DMS79 treated with DMSO at 0.1 percent for 48 hours (cell line): ENCODE measurements around the gene NSD1.

Experiments
- DNase-seq: peaks from one replicate; lab custom pipeline; 2025; lab: John Stamatoyannopoulos, UW

NSD1 gene

DNA sequence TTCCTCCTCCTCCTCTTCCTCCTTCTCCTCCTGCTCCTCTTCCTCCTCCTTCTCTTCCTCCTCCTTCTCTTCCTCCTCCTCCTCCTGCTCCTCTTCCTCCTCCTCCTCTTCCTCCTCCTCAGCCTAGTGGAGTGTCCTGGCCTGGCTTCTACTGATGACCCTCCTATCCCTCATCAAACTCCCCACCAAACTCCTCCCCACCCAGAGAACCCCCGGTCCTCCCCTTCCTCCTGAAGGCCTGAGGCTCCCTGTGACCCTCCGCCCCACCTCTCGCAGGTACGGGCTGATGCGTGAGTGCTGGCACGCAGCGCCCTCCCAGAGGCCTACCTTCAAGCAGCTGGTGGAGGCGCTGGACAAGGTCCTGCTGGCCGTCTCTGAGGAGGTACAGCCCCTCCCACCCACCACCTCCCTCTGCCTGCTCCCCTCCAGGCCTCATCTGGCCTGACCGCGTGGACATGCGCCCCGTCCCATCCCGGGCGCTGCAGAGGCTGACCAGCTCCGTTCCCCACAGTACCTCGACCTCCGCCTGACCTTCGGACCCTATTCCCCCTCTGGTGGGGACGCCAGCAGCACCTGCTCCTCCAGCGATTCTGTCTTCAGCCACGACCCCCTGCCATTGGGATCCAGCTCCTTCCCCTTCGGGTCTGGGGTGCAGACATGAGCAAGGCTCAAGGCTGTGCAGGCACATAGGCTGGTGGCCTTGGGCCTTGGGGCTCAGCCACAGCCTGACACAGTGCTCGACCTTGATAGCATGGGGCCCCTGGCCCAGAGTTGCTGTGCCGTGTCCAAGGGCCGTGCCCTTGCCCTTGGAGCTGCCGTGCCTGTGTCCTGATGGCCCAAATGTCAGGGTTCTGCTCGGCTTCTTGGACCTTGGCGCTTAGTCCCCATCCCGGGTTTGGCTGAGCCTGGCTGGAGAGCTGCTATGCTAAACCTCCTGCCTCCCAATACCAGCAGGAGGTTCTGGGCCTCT, 36.3 kb upstream of the NSD1 start:
- no peak for DNase-seq

GRCh38 chr5:177098120-177098469, 35.5 kb upstream of the NSD1 start:
- DNase-seq: no peak

DNA sequence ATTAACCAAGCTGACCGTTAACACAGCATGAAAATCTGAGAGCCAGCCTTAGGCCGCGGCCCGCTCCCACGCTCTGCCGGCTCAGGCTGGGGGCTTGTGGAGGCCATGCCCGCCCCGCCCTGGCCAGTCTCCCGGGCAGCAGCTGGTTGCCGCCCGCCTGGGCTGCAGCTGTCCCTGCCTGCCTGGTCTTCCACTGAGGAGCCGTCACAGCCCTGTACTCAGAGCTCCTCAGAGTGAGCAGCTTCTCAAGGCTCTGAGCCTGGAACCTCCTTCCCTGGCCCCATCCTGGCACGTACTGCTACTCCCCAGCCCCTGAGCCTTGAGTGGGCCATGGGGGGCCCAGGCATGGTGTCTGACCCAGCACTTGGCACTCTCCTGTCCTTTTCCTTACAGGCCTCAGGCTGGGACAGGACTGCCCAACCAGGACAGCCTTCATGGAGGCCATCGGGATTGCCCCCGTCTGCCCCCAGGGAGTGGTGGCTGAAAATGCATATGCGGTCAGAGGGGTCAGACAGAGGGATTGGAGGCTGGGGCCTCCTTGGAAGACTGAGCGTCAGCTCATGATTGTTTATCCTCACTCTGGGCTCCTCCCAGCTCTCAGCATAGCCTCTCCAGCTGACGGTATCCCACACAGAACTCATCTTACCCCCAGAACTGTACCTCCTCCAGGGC, 35.0 kb upstream of the NSD1 start:
- DNase-seq: no peak

GRCh38 chr5:177099422-177100093, 34.0 kb upstream of the NSD1 start:
- DNase-seq: no peak

DNA sequence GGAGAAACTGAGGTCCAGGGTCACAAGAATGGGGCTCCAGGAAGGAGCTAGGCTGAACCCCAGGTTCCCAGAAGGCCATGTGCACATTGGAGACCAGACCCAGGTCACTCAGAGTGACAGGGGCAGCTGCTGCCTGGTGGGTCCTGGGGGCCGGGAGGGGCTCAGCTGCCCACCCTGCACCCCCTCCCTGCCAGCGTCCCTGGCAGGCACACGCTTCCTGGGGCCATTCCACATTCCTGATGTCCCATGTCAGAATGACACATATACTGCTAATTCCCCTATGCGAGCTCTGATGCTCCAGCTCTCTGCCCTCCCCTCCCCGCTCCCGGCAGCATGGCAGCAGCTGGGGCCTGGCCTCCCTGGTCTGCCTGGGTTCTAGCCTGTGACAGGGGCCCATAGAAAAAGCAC, 32.9 kb upstream of the NSD1 start:
- no peak for DNase-seq

DNA sequence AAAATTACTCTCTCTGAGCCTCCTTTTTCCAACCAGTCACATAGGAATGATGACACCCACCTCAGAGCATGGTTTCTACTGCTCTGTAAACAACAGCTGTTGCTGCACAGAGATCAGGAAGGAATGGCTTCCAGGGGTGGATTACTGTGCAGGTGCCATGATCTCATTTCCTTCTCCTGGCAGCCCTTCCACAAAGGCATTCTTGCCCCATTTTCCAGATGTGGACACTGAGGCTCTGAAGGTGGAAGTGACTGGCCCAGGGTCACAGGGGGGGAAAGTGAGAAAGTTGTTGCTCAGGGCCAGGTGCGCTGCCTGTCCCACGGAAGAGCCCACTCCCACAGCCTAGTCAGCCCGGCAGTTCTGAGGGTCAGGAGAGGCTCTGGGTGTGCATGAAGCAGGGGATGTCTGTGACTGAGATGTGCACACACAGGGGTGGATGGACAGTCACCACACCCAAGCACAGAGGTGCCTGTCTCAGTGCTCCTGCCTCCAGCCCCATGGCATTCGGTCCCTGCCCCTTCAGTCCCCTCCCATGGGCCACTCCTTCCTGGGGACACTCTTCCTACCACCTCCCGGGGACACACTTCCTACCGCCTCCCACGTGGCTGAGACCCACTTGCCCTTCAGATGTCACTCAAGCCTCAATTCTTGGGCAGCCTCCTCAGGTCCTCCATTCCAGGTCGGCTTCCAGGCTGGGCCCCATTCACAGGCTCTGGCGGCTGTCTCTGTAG, 29.9 kb upstream of the NSD1 start:
- no peak for DNase-seq

- no peak for DNase-seq
Observed at GRCh38 chr5:177105691-177106476, 27.7 kb upstream of the NSD1 start.

DNA sequence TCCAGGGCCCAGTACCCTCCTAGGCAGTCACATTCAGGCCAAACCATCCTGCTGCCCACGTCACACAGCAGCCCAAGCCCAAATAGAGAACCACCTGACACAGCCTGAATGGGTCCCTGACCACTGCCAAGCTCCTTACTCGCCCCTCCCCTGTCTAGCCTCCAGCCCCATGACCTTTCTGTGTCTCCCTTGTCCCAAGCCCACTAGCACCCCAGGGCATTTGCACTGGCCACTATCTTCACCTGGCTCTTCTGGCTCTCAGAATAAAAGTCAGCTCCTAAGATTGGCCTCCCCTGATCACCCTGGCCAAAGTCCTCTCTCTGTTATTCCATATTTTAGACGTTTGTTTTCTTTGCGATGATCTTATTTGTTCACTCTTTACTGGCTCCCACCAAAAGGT, 26.4 kb upstream of the NSD1 start:
- DNase-seq: no peak

- no peak for DNase-seq
Observed at GRCh38 chr5:177109810-177110209, 23.8 kb upstream of the NSD1 start.

DNA sequence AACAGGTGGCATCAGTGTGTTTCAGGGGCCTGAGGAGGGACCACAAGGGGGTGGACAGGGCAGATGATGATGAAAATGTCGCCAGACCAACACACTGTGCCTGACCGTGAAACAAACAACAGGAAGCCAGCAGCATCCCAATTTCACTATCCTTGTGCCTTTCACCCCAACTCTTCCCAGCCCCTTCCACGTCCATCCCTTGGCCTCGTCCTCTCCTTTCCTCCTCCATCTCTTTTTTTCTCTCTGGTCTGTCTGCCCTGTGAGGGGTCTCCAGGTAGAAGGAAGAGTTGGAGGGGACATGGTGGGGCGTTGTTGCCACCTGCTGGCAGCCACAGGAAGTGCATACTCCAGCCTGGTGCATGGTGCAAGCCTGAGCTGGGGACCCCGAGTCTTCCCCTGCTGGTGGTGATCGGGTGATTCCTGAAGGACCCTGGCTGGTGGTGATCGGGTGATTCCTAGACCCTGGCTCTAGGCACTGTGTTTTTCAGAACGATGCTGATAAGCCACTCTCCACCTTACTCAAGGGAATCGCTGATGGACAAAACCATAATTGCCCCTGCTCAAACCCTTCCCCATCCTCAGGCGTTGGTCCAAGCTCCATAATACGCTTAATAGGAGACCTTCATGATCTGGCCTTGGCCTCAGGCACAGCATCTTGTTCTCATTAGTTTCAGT, 21.7 kb upstream of the NSD1 start:
- peak; percentile 23 for DNase-seq

DNA sequence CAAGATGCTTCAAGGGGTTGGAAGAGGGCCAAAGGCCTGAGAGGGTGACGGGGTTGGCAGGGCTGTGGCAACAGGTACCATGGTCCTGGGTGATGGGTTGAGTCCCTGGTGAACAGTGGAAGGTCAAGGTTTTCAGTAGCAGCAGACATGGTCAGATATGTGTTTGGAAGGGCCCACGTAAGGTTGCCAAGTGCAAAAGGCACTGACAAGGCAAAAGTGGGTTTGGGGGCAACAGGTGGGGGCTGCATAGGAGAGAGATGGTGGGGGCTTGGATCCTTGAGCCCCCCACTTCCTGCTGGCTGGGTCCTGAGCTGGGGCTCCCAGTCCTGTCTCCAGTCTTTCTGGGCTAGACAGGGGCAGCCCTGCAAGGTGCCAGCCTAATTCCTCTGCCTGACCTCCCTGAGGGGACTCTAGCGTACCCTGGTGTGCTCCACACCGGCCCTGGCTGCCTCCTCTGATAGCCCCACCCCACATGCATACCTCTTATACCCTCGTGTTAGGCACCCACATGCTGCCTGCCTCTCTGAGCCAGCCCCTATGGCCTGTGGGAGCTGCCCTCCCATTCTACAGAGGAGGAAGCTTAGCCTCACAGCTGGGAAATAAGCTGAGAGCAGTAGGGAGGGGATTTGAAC, 20.9 kb upstream of the NSD1 start:
- no peak for DNase-seq

GRCh38 chr5:177113566-177114424, 19.8 kb upstream of the NSD1 start:
- peak; percentile 47 for DNase-seq

DNA sequence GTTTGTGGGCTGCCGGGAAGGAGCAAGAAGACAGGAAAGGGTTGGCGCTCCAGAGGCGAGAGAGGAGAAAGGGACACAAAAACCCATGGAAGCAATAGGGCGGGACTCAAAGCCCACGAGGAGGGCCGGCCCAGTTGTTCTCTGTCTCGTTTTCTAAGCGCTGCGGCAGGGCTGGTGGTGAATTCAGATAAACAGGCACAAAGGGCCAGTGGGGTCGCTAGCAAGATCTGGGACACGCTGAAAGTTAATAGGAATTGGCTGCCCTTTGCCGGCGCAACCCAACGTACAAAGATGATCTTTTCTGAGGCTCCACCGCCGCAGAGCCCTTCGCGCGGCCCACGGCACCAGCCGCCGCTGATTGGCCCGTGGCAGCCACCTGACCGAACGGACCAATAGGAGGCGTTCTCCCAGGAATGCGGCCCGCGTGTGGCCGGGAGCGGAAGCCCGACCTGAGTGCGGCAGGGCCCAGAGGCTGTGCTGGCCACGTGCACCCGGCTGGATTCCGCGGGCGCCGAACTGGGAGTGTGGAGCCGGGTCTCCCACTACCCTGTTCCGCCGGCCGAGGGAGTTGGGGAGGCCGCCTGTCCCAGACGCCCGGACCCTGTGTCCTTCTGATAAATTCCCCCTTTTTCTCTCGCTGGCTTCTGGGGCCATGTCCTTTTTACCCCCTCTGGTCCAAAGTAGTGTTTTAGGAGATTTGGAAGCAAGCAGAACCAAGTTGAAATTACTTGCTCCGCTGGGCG, 16.8 kb upstream of the NSD1 start:
- DNase-seq: no peak

DNA sequence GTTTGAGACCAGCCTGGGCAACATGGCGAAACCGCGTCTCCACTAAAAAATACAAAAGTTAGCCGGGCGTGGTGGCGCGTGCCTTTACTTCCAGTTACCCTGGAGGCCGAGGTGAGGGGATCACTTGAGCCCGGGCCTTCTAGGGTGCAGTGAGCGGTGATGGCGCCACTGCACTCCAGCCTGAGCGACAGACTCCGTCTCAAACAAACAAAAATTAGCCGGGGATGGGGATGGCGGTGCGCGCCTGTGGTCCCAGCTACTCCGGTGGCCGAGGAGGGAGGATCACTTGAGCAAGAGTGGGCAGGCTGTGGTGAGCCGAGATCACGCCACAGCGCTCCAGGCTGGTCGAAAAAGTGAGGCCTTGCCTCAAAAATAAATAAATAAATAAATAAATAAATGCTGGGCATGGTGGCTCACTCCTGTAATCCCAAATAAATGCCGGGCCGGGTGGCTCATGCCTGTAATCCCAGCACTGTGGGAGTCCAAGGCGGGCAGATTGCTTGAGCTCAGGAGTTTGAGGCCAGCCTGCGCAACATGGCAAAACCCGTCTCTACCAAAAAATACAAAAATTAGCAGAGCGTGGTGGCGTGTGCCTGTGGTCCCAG, 16.0 kb upstream of the NSD1 start:
- DNase-seq: no peak

DNA sequence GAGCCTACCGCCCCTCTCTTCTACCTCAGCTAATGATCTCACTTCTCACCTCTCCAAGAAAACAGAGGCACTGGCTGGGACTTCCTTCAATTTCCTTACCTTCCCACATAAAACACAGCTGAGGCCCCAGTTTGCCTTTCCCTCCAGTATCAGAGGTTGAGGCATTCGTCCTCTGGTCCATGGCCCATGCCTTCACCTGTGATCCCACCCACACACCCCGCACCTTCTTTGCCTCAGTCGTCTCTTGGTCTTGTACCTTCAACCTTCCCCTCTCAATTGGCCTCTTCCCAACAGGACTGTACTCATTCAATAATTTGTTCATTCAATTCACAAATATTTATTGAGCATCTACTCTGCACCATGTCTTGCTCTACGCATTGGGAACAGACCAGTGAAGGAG, 11.0 kb upstream of the NSD1 start:
- no peak for DNase-seq

DNA sequence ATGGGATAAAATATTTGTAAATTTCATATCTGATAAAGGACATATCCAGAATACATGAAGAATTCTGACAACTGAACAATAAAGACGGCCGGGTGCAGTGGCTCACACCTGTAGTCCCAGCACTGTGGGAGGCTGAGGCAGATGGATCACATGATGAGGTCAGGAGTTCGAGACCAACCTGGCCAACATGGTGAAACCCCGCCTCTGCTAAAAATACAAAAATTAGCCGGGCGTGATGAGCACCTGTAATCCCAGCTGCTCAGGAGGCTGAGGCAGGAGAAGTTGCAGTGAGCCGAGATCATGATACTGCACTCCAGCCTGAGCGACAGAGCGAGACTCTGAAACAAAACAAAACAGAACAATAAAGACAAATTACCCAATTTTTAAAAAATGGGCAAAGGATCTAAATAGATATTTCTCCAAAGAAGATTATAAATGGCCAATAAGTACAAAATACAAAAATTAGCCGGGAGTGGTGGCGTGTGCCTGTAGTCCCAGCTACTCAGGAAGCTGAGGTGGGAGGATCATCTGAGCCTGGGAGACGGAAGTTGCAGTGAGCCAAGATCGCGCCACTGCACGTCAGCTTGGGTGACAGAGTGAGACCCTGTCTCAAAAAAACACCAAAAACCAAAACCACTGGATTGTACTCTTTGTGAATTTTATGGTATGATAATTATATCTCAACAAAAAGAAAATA, 9.6 kb upstream of the NSD1 start:
- no peak for DNase-seq

- no peak for DNase-seq
Observed at GRCh38 chr5:177124486-177124991, 9.0 kb upstream of the NSD1 start.
